ENCODE measurements around the gene MLXIPL. TPM values are rescaled to one million over a fixed set of nuclear protein-coding genes. Genes with fewer than 3 reads are reported as not detected.
A peak's percentile ranks its signal among the peaks of the same experiment; 100 is the strongest.

MLXIPL gene
- total RNA-seq (2021), result 5.5 and 6.1 TPM in 2 replicates
- long read RNA-seq, partial matches to known transcripts, result 6 of 10 reads
- long read RNA-seq, other reads (novel, unspliced or antisense), result 4 of 10 reads

GRCh38 chr7:73623798-73624668, at the start of gene MLXIPL:
MLXIPL (minus strand) TSS chr7:73624522; CDS start chr7:73624492, 30 bp downstream.
- H3K27me3 Mint-ChIP-seq (ENCODE audit: low read depth), result peaks cover 57% of the 10 kb centered on the region
- Histone ChIP-seq H3K27me3 (ENCODE audit: insufficient read depth, low read length) (no peaks in the 10 kb centered on the region), H2BK20ac (ENCODE audit: low read depth, low read length, poor library complexity, severe bottlenecking) (no peak within 1 kb of the TSS)

More at GRCh38 chr7:73623798-73624668, at the start of gene MLXIPL:
- H2BK15ac ChIP-seq (ENCODE audit: low read depth, low read length), result no peak within 1 kb of the TSS
- no peak within 1 kb of the TSS for H3K4ac ChIP-seq (ENCODE audit: low read depth, low read length)
- no peak within 1 kb of the TSS for H3K27ac ChIP-seq (ENCODE audit: insufficient read length, low read depth, low read length)
- Mint-ChIP-seq H3K4me3 (peak within 1 kb of the TSS; percentile 61 to 90), H3K4me1 (peaks cover 2 to 29% of the 10 kb centered on the region in 2 experiments; a peak in 2 of 4 replicates), H3K27ac (no peak within 1 kb of the TSS; a peak in 2 of 7 replicates), H3K36me3 (ENCODE audit: insufficient read depth in 1 of 3, low read depth in 3 of 3) (no peaks in the 10 kb centered on the region), H3K9me3 (no peaks in the 10 kb centered on the region)
- peak within 1 kb of the TSS; percentile 85 for H3K4me2 ChIP-seq (ENCODE audit: insufficient read depth, insufficient read length, low read length)
- H3K9me3 ChIP-seq (ENCODE audit: control insufficient read depth, low read depth, low read length), result no peaks in the 10 kb centered on the region
- peak; percentile 97 for DNase-seq
- H3K23me2 ChIP-seq (ENCODE audit: insufficient read length, low read depth, low read length, poor library complexity, severe bottlenecking), result peaks cover 15% of the 10 kb centered on the region
- no peaks in the 10 kb centered on the region for H3K79me2 ChIP-seq (ENCODE audit: insufficient read depth, low read length)
- H4K8ac ChIP-seq (replicated peaks; ENCODE audit: insufficient read length, low read depth, low read length), result no peak within 1 kb of the TSS
- H3T11ph ChIP-seq (ENCODE audit: low read length), result no peak within 1 kb of the TSS
- no peak within 1 kb of the TSS for H2AK5ac ChIP-seq (ENCODE audit: insufficient read length, low read length)
- no peak within 1 kb of the TSS for H2AFZ ChIP-seq (ENCODE audit: low read length)
- no peak within 1 kb of the TSS for H4K91ac ChIP-seq (ENCODE audit: insufficient read length, low read depth, low read length)
- H4K5ac ChIP-seq (ENCODE audit: insufficient read length, low read depth, low read length), result no peak within 1 kb of the TSS
- TF ChIP-seq CTCF (conservative IDR thresholded peaks at IDR 0.05), result no peak
- H3K4me1 ChIP-seq (ENCODE audit: insufficient read depth, low read length), result no peaks in the 10 kb centered on the region; the same call in 1 of the 2 replicates
- no peak within 1 kb of the TSS for H3K9ac ChIP-seq (ENCODE audit: extremely low read depth, insufficient read length, low read length)
- H2BK120ac ChIP-seq (ENCODE audit: low read depth, low read length, poor library complexity, severe bottlenecking), result no peak within 1 kb of the TSS
- no peak within 1 kb of the TSS for H3K23ac ChIP-seq (ENCODE audit: insufficient read length, low read depth, low read length)
- no peak within 1 kb of the TSS for H2BK5ac ChIP-seq (ENCODE audit: insufficient read length, low read length)
- no peak within 1 kb of the TSS for H3K18ac ChIP-seq (ENCODE audit: insufficient read length, low read depth, low read length)
- no CpG with 5 or more reads among the region's 80 CpGs for WGBS (ENCODE audit: extremely low coverage, insufficient read length, low lambda C conversion rate)
- no peak within 1 kb of the TSS for H3K56ac ChIP-seq (ENCODE audit: insufficient read length, low read depth, low read length)
- no peak within 1 kb of the TSS for H2BK12ac ChIP-seq (ENCODE audit: insufficient read length, low read depth, low read length)
- no peaks in the 10 kb centered on the region for H4K20me1 ChIP-seq (ENCODE audit: control insufficient read depth, insufficient read depth, insufficient read length)
- no peak within 1 kb of the TSS; the same call in 1 of the 2 replicates for H3K14ac ChIP-seq (ENCODE audit: insufficient read depth, low read length)
- H3K79me1 ChIP-seq (ENCODE audit: insufficient read depth, low read depth, low read length, poor library complexity, severe bottlenecking), result no peaks in the 10 kb centered on the region

All from H9 (cell line).